ENCODE data around the gene PRAMEF33. TPM values are rescaled to one million over a fixed set of nuclear protein-coding genes. Genes with fewer than 3 reads are reported as not detected.

Gene PRAMEF33, protein sequence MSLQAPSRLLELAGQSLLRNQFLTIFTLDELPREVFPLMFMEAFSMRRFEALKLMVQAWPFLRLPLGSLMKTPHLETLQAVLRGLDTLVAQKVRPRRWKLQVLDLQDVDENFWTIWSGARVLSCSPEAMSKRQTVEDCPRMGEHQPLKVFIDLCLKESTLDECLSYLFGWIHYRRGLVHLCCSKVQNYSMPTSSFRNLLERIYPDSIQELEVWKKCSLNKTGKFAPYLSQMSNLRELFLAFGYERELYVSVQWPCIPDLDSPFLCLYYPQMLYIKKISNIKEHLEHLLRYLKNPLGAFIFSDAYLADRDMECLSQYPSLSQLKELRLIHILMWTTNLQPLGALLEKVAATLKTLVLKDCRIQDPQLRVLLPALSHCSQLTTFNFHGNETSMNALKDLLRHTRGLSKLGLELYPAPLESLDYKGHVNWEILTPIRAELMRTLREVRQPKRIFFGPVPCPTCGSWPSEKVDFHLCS
- not detected in 2 replicates for total RNA-seq

DNA sequence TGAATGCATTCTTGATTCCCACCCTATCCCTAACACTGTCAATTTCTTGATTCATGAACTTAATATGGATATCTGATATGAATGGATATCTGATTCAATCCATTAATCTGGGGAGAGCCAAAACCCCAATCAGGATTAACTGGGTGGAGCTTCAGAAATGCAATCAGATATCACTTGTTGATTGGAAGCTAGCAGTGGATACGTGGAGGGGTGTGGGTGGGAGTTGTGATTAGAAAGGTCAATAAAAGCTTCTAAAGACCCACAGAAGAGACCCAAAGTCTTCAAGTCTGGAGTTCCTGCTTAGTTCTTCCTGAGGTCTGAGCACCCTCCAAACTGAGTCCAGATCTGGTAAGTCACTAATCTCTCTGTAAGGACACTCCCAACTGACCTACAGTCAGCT is at the start of gene PRAMEF33:
Gene PRAMEF33 (plus strand): TSS at position 301 of the 400 bp plus-strand sequence. CDS start 2,416 bp downstream, outside the sequence.

DNA sequence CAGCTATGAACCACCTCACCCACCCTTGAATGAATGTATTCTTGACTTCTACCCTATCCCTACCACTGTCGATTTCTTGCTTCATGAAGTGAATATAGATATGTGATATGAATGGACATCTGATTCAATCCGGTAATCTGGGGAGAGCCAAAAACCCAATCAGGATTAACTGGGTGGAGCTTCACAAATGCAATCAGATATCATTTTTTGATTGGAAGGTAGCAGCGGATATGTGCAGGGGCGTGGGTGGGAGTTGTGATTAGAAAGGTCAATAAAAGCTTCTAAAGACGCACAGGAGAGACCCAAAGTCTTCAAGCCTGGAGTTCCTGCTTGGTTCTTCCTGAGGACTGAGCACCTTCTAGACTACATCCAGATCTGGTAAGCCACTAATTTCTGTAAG is 49.4 kb upstream of the PRAMEF33 start, which contains the start of gene PRAMEF5:
Gene PRAMEF5 (plus strand): TSS at position 301 of the 400 bp plus-strand sequence. CDS start 5,071 bp downstream, outside the sequence.

DNA sequence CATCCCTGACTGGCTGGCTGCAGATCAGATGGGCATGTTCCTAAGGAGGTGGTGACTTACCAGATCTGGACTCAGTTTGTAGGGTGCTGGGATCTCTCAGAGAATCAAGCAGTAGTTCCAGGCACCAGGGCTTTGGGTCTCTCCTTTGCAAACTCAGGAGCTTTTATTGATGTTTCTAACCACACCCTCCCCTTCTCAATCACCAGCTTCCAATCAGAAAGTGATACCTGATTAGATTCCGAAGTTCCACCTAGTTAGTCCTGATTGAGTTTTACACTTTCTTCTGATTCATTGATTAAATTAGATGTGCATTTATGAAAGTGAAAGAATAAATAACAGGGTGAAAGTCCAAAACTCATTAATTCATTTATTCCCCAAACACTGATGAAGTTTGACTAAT is 18.3 kb upstream of the PRAMEF33 start, which contains the start of gene PRAMEF8:
Gene PRAMEF8 (minus strand): TSS at position 101 of the 400 bp plus-strand sequence. CDS start 1,046 bp downstream, outside the sequence.

DNA sequence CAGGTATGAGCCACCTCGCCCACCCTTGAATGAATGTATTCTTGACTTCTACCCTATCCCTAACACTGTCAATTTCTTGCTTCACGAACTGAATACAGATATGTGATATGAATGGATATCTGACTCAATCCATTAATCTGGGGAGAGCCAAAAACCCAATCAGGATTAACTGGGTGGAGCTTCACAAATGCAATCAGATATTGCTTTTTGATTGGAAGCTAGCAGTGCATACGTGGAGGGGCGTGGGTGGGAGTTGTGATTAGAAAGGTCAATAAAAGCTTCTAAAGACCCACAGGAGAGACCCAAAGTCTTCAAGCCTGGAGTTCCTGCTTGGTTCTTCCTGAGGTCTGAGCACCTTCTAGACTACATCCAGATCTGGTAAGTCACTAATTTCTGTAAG is 11.9 kb downstream of the PRAMEF33 start, which contains the start of gene PRAMEF15:
Gene PRAMEF15 (plus strand): TSS at position 301 of the 400 bp plus-strand sequence. CDS start 2,827 bp downstream, outside the sequence.

DNA sequence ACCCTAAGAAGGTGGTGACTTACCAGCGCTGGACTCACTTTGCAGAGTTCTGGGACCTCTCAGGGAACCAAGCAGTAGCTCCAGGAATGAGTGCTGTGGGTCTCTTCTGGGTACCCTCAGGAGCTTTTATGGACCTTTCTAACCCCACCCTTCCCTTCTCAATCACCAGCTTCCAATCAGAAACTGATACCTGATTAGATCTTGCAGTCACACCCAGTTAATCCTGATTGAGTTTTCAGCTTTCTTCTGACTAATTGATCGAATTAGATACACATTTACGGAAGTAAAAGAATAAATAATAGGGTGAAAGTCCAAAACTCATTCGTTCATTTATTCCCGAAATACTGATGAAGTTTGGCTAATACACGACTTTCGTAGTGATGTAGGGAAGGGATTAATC is 43.7 kb downstream of the PRAMEF33 start, which contains the start of gene PRAMEF14:
Gene PRAMEF14 (minus strand): TSS at position 101 of the 400 bp plus-strand sequence. CDS start 1,820 bp downstream, outside the sequence.

Other genes starting within 250 kb of the PRAMEF33 start
- not detected in 2 replicates for gene PRAMEF27, start 247.0 kb upstream of the PRAMEF33 start, total RNA-seq
- not detected in 2 replicates for gene HNRNPCL3, start 242.8 kb upstream of the PRAMEF33 start, total RNA-seq
- not detected in 2 replicates for gene PRAMEF25, start 232.8 kb upstream of the PRAMEF33 start, total RNA-seq
- gene HNRNPCL2, start 186.7 kb upstream of the PRAMEF33 start, total RNA-seq, result not detected in 2 replicates
- not detected in 2 replicates for gene PRAMEF26, start 147.5 kb upstream of the PRAMEF33 start, total RNA-seq
- gene HNRNPCL4, start 137.9 kb upstream of the PRAMEF33 start, total RNA-seq, result not detected in 2 replicates
- gene PRAMEF9, start 131.7 kb upstream of the PRAMEF33 start, total RNA-seq, result not detected in 2 replicates
- gene PRAMEF13, start 102.1 kb upstream of the PRAMEF33 start, total RNA-seq, result not detected in 2 replicates
- not detected in 2 replicates for gene PRAMEF18, start 77.4 kb upstream of the PRAMEF33 start, total RNA-seq
- gene PRAMEF5, start 49.3 kb upstream of the PRAMEF33 start, total RNA-seq, result not detected in 2 replicates
- not detected in 2 replicates for gene PRAMEF8, start 18.4 kb upstream of the PRAMEF33 start, total RNA-seq
- gene PRAMEF15, start 12.0 kb downstream of the PRAMEF33 start, total RNA-seq, result not detected in 2 replicates
- not detected in 2 replicates for gene PRAMEF14, start 43.6 kb downstream of the PRAMEF33 start, total RNA-seq
- gene PRAMEF19, start 68.4 kb downstream of the PRAMEF33 start, total RNA-seq, result not detected in 2 replicates
- gene PRAMEF17, start 86.1 kb downstream of the PRAMEF33 start, total RNA-seq, result not detected in 2 replicates
- not detected in 2 replicates for gene PRAMEF20, start 106.9 kb downstream of the PRAMEF33 start, total RNA-seq
- gene LRRC38, start 210.5 kb downstream of the PRAMEF33 start, total RNA-seq, result 0.50 TPM in 1 of 2 replicates, not detected in the other